ENCODE results near the gene PLA2G5. TPM values are rescaled to one million over a fixed set of nuclear protein-coding genes. Genes with fewer than 3 reads are reported as not detected.

The PLA2G5 gene
- total RNA-seq, 2 donors from 2014 or later: 0.52 to 5.9 TPM

GRCh38 chr1:20072771-20073170 lies 2.8 kb downstream of the PLA2G5 start:
- Histone ChIP-seq H3K27me3 (no peaks in the 10 kb centered on the region), H3K4me3 (no peak overlapping the region), H3K36me3 (replicated peaks in 1 of 2; ENCODE audit: insufficient read depth in 1 of 2, low read depth in 2 of 2) (no peaks in the 10 kb centered on the region), H3K4me1 (no peaks in the 10 kb centered on the region), H3K27ac (no peak overlapping the region), H3K9me3 (no peaks in the 10 kb centered on the region)
- TF ChIP-seq CTCF (IDR thresholded peaks at IDR 0.05) (no peak), POLR2A (IDR thresholded peaks at IDR 0.05) (no peak)
- 78 to 87% methylated on average over 7 of the region's 7 CpGs for WGBS, 2 donors
- DNase-seq (no peak), ATAC-seq (no peak)
- intact Hi-C loops (cut with DNase I): no loop called here

GRCh38 chr1:20073256-20073655 lies 3.3 kb downstream of the PLA2G5 start:
- TF ChIP-seq POLR2A (IDR thresholded peaks at IDR 0.05) (no peak), CTCF (IDR thresholded peaks at IDR 0.05) (no peak)
- WGBS, 2 donors: 95 to 97% methylated on average over 2 of the region's 2 CpGs
- no peak overlapping the region for H3K27ac ChIP-seq
- H3K4me1 ChIP-seq: no peaks in the 10 kb centered on the region
- H3K4me3 ChIP-seq: no peak overlapping the region
- ATAC-seq (no peak), DNase-seq (no peak)
- H3K36me3 ChIP-seq (replicated peaks in 1 of 2; ENCODE audit: insufficient read depth in 1 of 2, low read depth in 2 of 2): no peaks in the 10 kb centered on the region
- no peaks in the 10 kb centered on the region for H3K9me3 ChIP-seq
- intact Hi-C loops (cut with DNase I): no loop called here
- H3K27me3 ChIP-seq: no peaks in the 10 kb centered on the region

GRCh38 chr1:20074055-20074724 lies 4.2 kb downstream of the PLA2G5 start:
- DNase-seq (no peak), ATAC-seq (no peak)
- Histone ChIP-seq H3K27me3 (no peaks in the 10 kb centered on the region), H3K4me3 (no peak overlapping the region), H3K4me1 (no peaks in the 10 kb centered on the region), H3K9me3 (no peaks in the 10 kb centered on the region), H3K36me3 (replicated peaks in 1 of 2; ENCODE audit: insufficient read depth in 1 of 2, low read depth in 2 of 2) (no peaks in the 10 kb centered on the region), H3K27ac (no peak overlapping the region)
- intact Hi-C loops (cut with DNase I): no loop called here
- TF ChIP-seq CTCF (IDR thresholded peaks at IDR 0.05) (no peak), POLR2A (IDR thresholded peaks at IDR 0.05) (no peak)
- 75 to 76% methylated on average over 11 of the region's 11 CpGs for WGBS, 2 donors

GRCh38 chr1:20074725-20075171 lies 4.8 kb downstream of the PLA2G5 start:
- TF ChIP-seq POLR2A (IDR thresholded peaks at IDR 0.05): no peak
- TF ChIP-seq CTCF (IDR thresholded peaks at IDR 0.05): no peak
- no peaks in the 10 kb centered on the region for H3K4me1 ChIP-seq
- H3K27me3 ChIP-seq: no peaks in the 10 kb centered on the region
- H3K36me3 ChIP-seq (replicated peaks in 1 of 2; ENCODE audit: insufficient read depth in 1 of 2, low read depth in 2 of 2): no peaks in the 10 kb centered on the region
- H3K4me3 ChIP-seq: no peak overlapping the region
- intact Hi-C loops (cut with DNase I): no loop called here
- H3K9me3 ChIP-seq: no peaks in the 10 kb centered on the region
- DNase-seq: no peak
- no peak for ATAC-seq
- WGBS, 2 donors: 61 to 65% methylated on average over 6 to 8 of the region's 8 CpGs
- no peak overlapping the region for H3K27ac ChIP-seq

- no peaks in the 10 kb centered on the region for H3K27me3 ChIP-seq
- ATAC-seq: no peak
- intact Hi-C loops (cut with DNase I): no loop called here
- H3K27ac ChIP-seq: no peak overlapping the region
- H3K9me3 ChIP-seq: no peaks in the 10 kb centered on the region
- DNase-seq: no peak
- H3K4me1 ChIP-seq: no peaks in the 10 kb centered on the region
- H3K4me3 ChIP-seq: no peak overlapping the region
- no peak for TF ChIP-seq CTCF (IDR thresholded peaks at IDR 0.05)
- no peak for TF ChIP-seq POLR2A (IDR thresholded peaks at IDR 0.05)
- no peaks in the 10 kb centered on the region for H3K36me3 ChIP-seq (replicated peaks in 1 of 2; ENCODE audit: insufficient read depth in 1 of 2, low read depth in 2 of 2)
- 59 to 69% methylated on average over 2 of the region's 2 CpGs for WGBS, 2 donors
Measured at GRCh38 chr1:20075345-20075744, 5.4 kb downstream of the PLA2G5 start.

Data from body of pancreas (tissue), 4 donors.